Suprapubic skin (tissue), 4 donors: Measurements from ENCODE around the gene FLAD1. TPM values are rescaled to one million over a fixed set of nuclear protein-coding genes. Genes with fewer than 3 reads are reported as not detected.

Experiments used
- DNase-seq, 2 donors: peaks; one replicate each; pipeline ENCODE4 v3.0.0-alpha.2; 2019; ENCODE audit warnings: low spot score in 2 of 2
- H3K27ac ChIP-seq: fragments of 200-600 bp; sonication (generic); one replicate; pipeline ENCODE4 v1.5.1; 2019
- H3K27me3 ChIP-seq: fragments of 200-600 bp; sonication (generic); one replicate; pipeline ENCODE4 v1.5.1; 2019
- H3K36me3 ChIP-seq: fragments of 200-600 bp; sonication (generic); one replicate; pipeline ENCODE4 v1.5.1; 2019
- H3K4me1 ChIP-seq: fragments of 200-600 bp; sonication (generic); one replicate; pipeline ENCODE4 v1.5.1; 2019
- H3K4me3 ChIP-seq: fragments of 200-600 bp; sonication (generic); one replicate; pipeline ENCODE4 v1.5.1; 2019; ENCODE audit warnings: mild to moderate bottlenecking
- H3K9me3 ChIP-seq: fragments of 200-600 bp; sonication (generic); one replicate; pipeline ENCODE4 v1.5.1; 2019
- CTCF ChIP-seq, 2 donors: fragments of 200-600 bp in 1 of 2; fragments of 450-650 bp in 1 of 2; sonication (generic) in 1 of 2; IDR thresholded peaks; one replicate each; pipeline ENCODE4 v1.5.1; 2016 to 2019; ENCODE audit warnings: antibody characterized with exemption in 2 of 2, mild to moderate bottlenecking in 1 of 2, moderate library complexity in 1 of 2
- EP300 ChIP-seq: sonication (generic); formaldehyde crosslinking; IDR thresholded peaks from one replicate; pipeline ENCODE4 v1.6.1; 2017; ENCODE audit warnings: antibody characterized with exemption
- POLR2A ChIP-seq, 2 donors: fragments of 450-650 bp; IDR thresholded peaks; one replicate each; pipeline ENCODE4 v1.6.1; 2017; ENCODE audit warnings: antibody characterized with exemption in 2 of 2, mild to moderate bottlenecking in 2 of 2, moderate library complexity in 2 of 2
- POLR2AphosphoS5 ChIP-seq, 3 donors: sonication (generic); formaldehyde crosslinking; IDR thresholded peaks; one replicate each; pipeline ENCODE4 v1.6.1; 2017; ENCODE audit warnings: antibody characterized with exemption in 3 of 3
- WGBS: methylation state at CpG from one replicate; pipeline ENCODE4 v1.1.5; 2018; 5-methylcytosine and 5-hydroxymethylcytosine counted together
- total RNA-seq, 4 donors: library from RNA; depleted of rRNA; stranded (reverse); fragments of >200 nt; gene quantifications; one replicate each; pipeline ENCODE4 v1.1.0, GENCODE V29; 2016

Gene FLAD1
- total RNA-seq, 4 donors from 2014 or later: 42.0 to 59.7 (median 52.3) TPM

- H3K36me3 ChIP-seq: peaks cover 39% of the 10 kb centered on the region
- H3K4me3 ChIP-seq: peak overlapping the region; percentile 46
- peaks cover 59% of the 10 kb centered on the region for H3K4me1 ChIP-seq
- H3K27ac ChIP-seq: peak overlapping the region; percentile 97
- TF ChIP-seq POLR2A (IDR thresholded peaks at IDR 0.05): no peak
- TF ChIP-seq CTCF (IDR thresholded peaks at IDR 0.05): no peak
- no peak for TF ChIP-seq EP300
- no peak for TF ChIP-seq POLR2AphosphoS5 (IDR thresholded peaks at IDR 0.05)
- no peaks in the 10 kb centered on the region for H3K27me3 ChIP-seq
- WGBS: 43% methylated on average over 18 of the region's 22 CpGs
- DNase-seq: peak in 1 of 2 donors; percentile 84
- no peaks in the 10 kb centered on the region for H3K9me3 ChIP-seq
These were observed 13.2 kb upstream of the FLAD1 start for GRCh38 chr1:154969860-154970452.

DNA sequence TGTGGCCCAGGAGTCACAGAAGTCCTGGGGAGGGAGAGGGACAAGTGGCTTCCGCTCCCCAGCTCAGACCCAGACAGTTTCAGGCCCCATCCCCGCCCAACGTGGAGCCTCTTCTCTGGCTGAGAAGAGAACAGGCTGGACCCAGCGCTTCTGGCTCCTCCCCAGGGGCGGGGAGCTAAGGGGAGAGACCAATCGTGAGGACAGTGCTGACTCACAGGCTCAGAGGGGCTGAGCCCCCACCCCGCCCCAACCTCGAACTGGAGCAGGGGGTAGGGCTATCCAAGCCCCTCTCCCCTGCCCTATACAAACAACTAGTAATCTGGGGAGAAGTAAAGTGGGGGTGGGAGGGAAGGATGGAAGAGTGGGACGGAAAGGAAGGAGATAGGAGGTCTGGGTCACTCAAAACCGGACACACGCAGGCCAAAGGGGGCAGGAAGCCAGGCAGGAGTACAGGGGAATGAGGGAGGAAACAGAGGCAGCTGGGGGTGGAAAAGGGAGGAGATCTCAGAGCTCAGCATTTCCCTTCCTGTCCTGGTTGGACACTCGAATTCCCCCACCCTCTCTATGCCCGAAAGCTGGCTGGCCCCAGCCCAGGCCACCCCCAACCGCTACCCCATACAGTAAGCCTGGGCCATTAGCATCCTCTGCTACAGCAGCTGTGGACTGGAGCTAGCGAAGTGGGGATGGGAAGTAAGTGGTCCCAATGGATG, 12.4 kb upstream of the FLAD1 start, which contains the start of gene SHC1:
Gene SHC1, minus strand, starts transcription at position 117 of the 710 bp plus-strand sequence. CDS start 221 bp downstream, outside the sequence.
- Histone ChIP-seq H3K27me3 (no peaks in the 10 kb centered on the region), H3K9me3 (no peaks in the 10 kb centered on the region), H3K36me3 (peaks cover 30% of the 10 kb centered on the region), H3K27ac (peak within 1 kb of the TSS; percentile 97), H3K4me3 (peak within 1 kb of the TSS; percentile 46), H3K4me1 (peaks cover 67% of the 10 kb centered on the region)
- DNase-seq: peak; percentile 97
- WGBS: 13% methylated on average over 12 of the region's 15 CpGs
- TF ChIP-seq POLR2A (IDR thresholded peaks at IDR 0.05) (peak in 1 of 2 donors; percentile 77), CTCF (IDR thresholded peaks at IDR 0.05) (no peak)

- WGBS: 25% methylated on average over 10 of the region's 10 CpGs
- Histone ChIP-seq H3K36me3 (peaks cover 24% of the 10 kb centered on the region), H3K4me1 (peaks cover 74% of the 10 kb centered on the region), H3K27ac (peak overlapping the region; percentile 97), H3K9me3 (no peaks in the 10 kb centered on the region), H3K4me3 (peak overlapping the region; percentile 46), H3K27me3 (no peaks in the 10 kb centered on the region)
- TF ChIP-seq POLR2A (IDR thresholded peaks at IDR 0.05): no peak
- no peak for TF ChIP-seq CTCF (IDR thresholded peaks at IDR 0.05)
- TF ChIP-seq POLR2AphosphoS5 (IDR thresholded peaks at IDR 0.05): no peak
- no peak for TF ChIP-seq EP300
- no peak for DNase-seq
These were observed 11.7 kb upstream of the FLAD1 start for GRCh38 chr1:154971341-154971998.

GRCh38 chr1:154972213-154972516, 11.0 kb upstream of the FLAD1 start:
- Histone ChIP-seq H3K9me3 (no peaks in the 10 kb centered on the region), H3K4me3 (peak overlapping the region; percentile 73), H3K36me3 (peaks cover 17% of the 10 kb centered on the region), H3K27ac (peak overlapping the region; percentile 97), H3K4me1 (peaks cover 81% of the 10 kb centered on the region), H3K27me3 (no peaks in the 10 kb centered on the region)
- no peak for DNase-seq
- TF ChIP-seq CTCF (IDR thresholded peaks at IDR 0.05): no peak
- TF ChIP-seq POLR2AphosphoS5 (IDR thresholded peaks at IDR 0.05): no peak
- no peak for TF ChIP-seq EP300
- 67% methylated on average over 3 of the region's 3 CpGs for WGBS
